Endothelial cell of umbilical vein (primary cell): Measurements from ENCODE around the gene DAB1. TPM values are rescaled to one million over a fixed set of nuclear protein-coding genes. Genes with fewer than 3 reads are reported as not detected.

Source experiments
- BruUV-seq: library from RNA; stranded (reverse); fragments of 400-500 nt; replicated peaks from 2 replicates; lab custom pipeline; 2021; lab: Mats Ljungman, UMichigan
- CTCF ChIA-PET: fragments of 300-600, 350-600 bp; sonication (Branson Sonifier 250); formaldehyde crosslinking; loops from one replicate; lab custom pipeline; 2021; ENCODE audit warnings: antibody characterized with exemption, inconsistent platforms; lab: Charles Lee
- POLR2A ChIA-PET: fragments of 300-600, 350-600 bp; sonication (Branson Sonifier 250); formaldehyde crosslinking; loops from one replicate; lab custom pipeline; 2021; ENCODE audit warnings: antibody characterized with exemption, inconsistent platforms; lab: Charles Lee
- DNase-seq: peaks from one replicate; pipeline ENCODE4 v3.0.0-alpha.2; 2011; ENCODE audit warnings: low read depth, low spot score
- FAIRE-seq: peaks from 2 replicates; lab custom pipeline; 2011; peaks lifted over from hg19 to GRCh38; lab: Jason Lieb, UNC
- H2AFZ ChIP-seq: 2 replicates; pipeline ENCODE4 v1.6.0; 2012; ENCODE audit warnings: low read depth, low read length, control low read depth, inconsistent platforms
- H3K27ac ChIP-seq: 2 replicates; pipeline ENCODE4 v1.5.1; 2011; ENCODE audit warnings: low read depth, mild to moderate bottlenecking, control low read depth, low read length, moderate library complexity; ENCODE audit not compliant: insufficient read depth
- H3K27me3 ChIP-seq, 2 experiments: 2 replicates each; pipeline versions ENCODE4 v1.6.0 to v1.6.1; 2011; ENCODE audit warnings: low read length in 2 of 2, mixed read lengths in 1 of 2; ENCODE audit not compliant: control insufficient read depth in 2 of 2, insufficient read depth in 2 of 2
- H3K36me3 ChIP-seq, 2 experiments: 2 replicates in 1 of 2; 3 replicates in 1 of 2; pipeline ENCODE4 v1.5.1; 2011; ENCODE audit warnings: low read length in 2 of 2, mild to moderate bottlenecking in 1 of 2, moderate library complexity in 1 of 2; ENCODE audit not compliant: control insufficient read depth in 2 of 2, insufficient read depth in 2 of 2; ENCODE audit errors: extremely low read depth in 1 of 2
- H3K4me1 ChIP-seq: 3 replicates; pipeline ENCODE4 v1.5.1; 2011; ENCODE audit warnings: mild to moderate bottlenecking, low read length; ENCODE audit not compliant: control insufficient read depth, insufficient read depth; ENCODE audit errors: extremely low read depth
- H3K4me2 ChIP-seq: 2 replicates; pipeline ENCODE4 v1.6.1; 2011; ENCODE audit warnings: low read length, control low read depth, mixed read lengths; ENCODE audit not compliant: insufficient read depth
- H3K4me3 ChIP-seq, 3 experiments: fragments of 200-600 bp in 1 of 3; sonication (generic), shearing (Covaris generic) in 1 of 3; replicated peaks in 1 of 3; 2 replicates each; pipeline ENCODE4 v1.5.1; 2011 to 2016; ENCODE audit warnings: control low read depth in 3 of 3, low read length in 3 of 3, mild to moderate bottlenecking in 2 of 3, inconsistent platforms in 1 of 3, low read depth in 1 of 3, moderate library complexity in 1 of 3; ENCODE audit not compliant: insufficient read depth in 1 of 3
- H3K79me2 ChIP-seq: 2 replicates; pipeline ENCODE4 v1.6.0; 2012; ENCODE audit warnings: low read length, inconsistent platforms; ENCODE audit not compliant: control insufficient read depth, insufficient read depth
- H3K9ac ChIP-seq: replicated peaks from 2 replicates; pipeline ENCODE3; 2011; ENCODE audit warnings: low read length, control low read depth; ENCODE audit not compliant: insufficient read depth; ENCODE audit errors: extremely low read depth
- H3K9me1 ChIP-seq: replicated peaks from 3 replicates; pipeline ENCODE4 v1.6.0; 2011; ENCODE audit warnings: mild to moderate bottlenecking, low read length; ENCODE audit not compliant: control insufficient read depth, insufficient read depth; ENCODE audit errors: extremely low read depth
- H3K9me3 ChIP-seq: replicated peaks from 2 replicates; pipeline ENCODE4 v1.5.1; 2012; ENCODE audit warnings: low read length, inconsistent platforms; ENCODE audit not compliant: control insufficient read depth, insufficient read depth
- H4K20me1 ChIP-seq: replicated peaks from 2 replicates; pipeline ENCODE3; 2011; ENCODE audit warnings: mild to moderate bottlenecking, low read length; ENCODE audit not compliant: control insufficient read depth, insufficient read depth; ENCODE audit errors: extremely low read depth
- CTCF ChIP-seq, 2 donors: IDR thresholded peaks; 1 replicate in 1 of 2; 2 replicates in 1 of 2; pipeline ENCODE4 v1.5.1; 2011; ENCODE audit warnings: low read length in 2 of 2, mild to moderate bottlenecking in 2 of 2, moderate library complexity in 2 of 2, control low read depth in 1 of 2, inconsistent platforms in 1 of 2, low read depth in 1 of 2; ENCODE audit not compliant: insufficient read depth in 1 of 2; ENCODE audit errors: extremely low read depth in 1 of 2
- EZH2 ChIP-seq: IDR thresholded peaks from 2 replicates; pipeline ENCODE4 v1.6.1; 2012; ENCODE audit warnings: borderline replicate concordance, low read depth, mild to moderate bottlenecking, moderate library complexity, low read length, inconsistent platforms; ENCODE audit not compliant: severe bottlenecking
- FOS ChIP-seq: IDR thresholded peaks from 2 replicates; pipeline ENCODE4 v1.6.1; 2011; ENCODE audit warnings: mild to moderate bottlenecking, low read length, moderate library complexity, borderline replicate concordance; ENCODE audit not compliant: insufficient read depth
- GATA2 ChIP-seq: IDR thresholded peaks from 2 replicates; pipeline ENCODE4 v1.7.0; 2011; ENCODE audit warnings: low read depth, mild to moderate bottlenecking, moderate library complexity, mixed read lengths, low read length; ENCODE audit not compliant: insufficient read length, insufficient read depth
- JUN ChIP-seq: IDR thresholded peaks from 2 replicates; pipeline ENCODE4 v1.6.1; 2011; ENCODE audit warnings: borderline replicate concordance, low read depth; ENCODE audit not compliant: insufficient read length, insufficient read depth
- MAX ChIP-seq: IDR thresholded peaks from 2 replicates; pipeline ENCODE4 v1.6.1; 2011; ENCODE audit not compliant: insufficient read depth, insufficient read length
- MYC ChIP-seq: IDR thresholded peaks from one replicate; pipeline ENCODE4 v1.6.1; 2011; ENCODE audit warnings: mild to moderate bottlenecking, low read depth, low read length
- POLR2A ChIP-seq: IDR thresholded peaks from 2 replicates; pipeline ENCODE4 v1.6.1; 2012; ENCODE audit warnings: low read depth, mild to moderate bottlenecking, control low read depth, low read length
- POLR2AphosphoS5 ChIP-seq: IDR thresholded peaks from 2 replicates; pipeline ENCODE4 v1.6.1; 2012; ENCODE audit warnings: low read depth, mild to moderate bottlenecking, control low read depth, low read length, moderate library complexity; ENCODE audit not compliant: insufficient read depth
- dilution Hi-C: fragments of 300-500 bp; cut with MboI; formaldehyde crosslinking; loops from one replicate; pipeline ENCODE4 v1.15.0; 2019; ENCODE audit warnings: low sequenced_read_pairs; ENCODE audit not compliant: extremely low pct_ligation_motif_present
- intact Hi-C: fragments of 100-400 bp; cut with micrococcal nuclease; formaldehyde crosslinking; loops from one replicate; pipeline ENCODE4 v1.10.0; 2022
- polyA plus RNA-seq, 4 experiments: library from polyadenylated mRNA; depleted of rRNA in 3 of 4; stranded (reverse) in 3 of 4; unstranded in 1 of 4; fragments of >200 nt; gene quantifications; 2 replicates each; pipeline versions ENCODE4 v1.2.1 to v1.2.3, GENCODE V29; 2011 to 2012; ENCODE audit warnings: missing spikeins in 1 of 4
- total RNA-seq: library from RNA; stranded (reverse); gene quantifications from 2 replicates; pipeline ENCODE4 v1.2.3, GENCODE V29; 2021

DAB1 gene
- total and polyA plus RNA-seq, 2 donors (not counting 3 experiments of a cell fraction or from before 2014, with no cell fraction given): not detected

GRCh38 chr1:57142169-57142568, 281.7 kb downstream of the DAB1 start:
- DNase-seq (no peak), FAIRE-seq (no peak)
- Histone ChIP-seq H3K79me2 (no peaks in the 10 kb centered on the region), H2AFZ (no peak overlapping the region), H3K9me3 (no peaks in the 10 kb centered on the region), H3K27me3 (no peaks in the 10 kb centered on the region), H3K9ac (no peak overlapping the region), H3K4me1 (no peaks in the 10 kb centered on the region), H3K4me2 (no peak overlapping the region), H3K4me3 (no peak overlapping the region), H4K20me1 (no peaks in the 10 kb centered on the region), H3K36me3 (no peaks in the 10 kb centered on the region), H3K27ac (no peak overlapping the region), H3K9me1 (no peaks in the 10 kb centered on the region)
- dilution Hi-C loops (no loop called here), intact Hi-C loops (no loop called here)
- no peak for TF ChIP-seq FOS
- TF ChIP-seq MYC: no peak
- TF ChIP-seq CTCF (IDR thresholded peaks at IDR 0.05; ENCODE audit: extremely low read depth in 1 of 2, insufficient read depth in 1 of 2, low read depth in 1 of 2, low read length in 2 of 2): no peak
- TF ChIP-seq POLR2A: no peak
- TF ChIP-seq EZH2: no peak
- TF ChIP-seq GATA2: no peak
- no peak for TF ChIP-seq JUN
- TF ChIP-seq POLR2AphosphoS5: no peak
- no peak for TF ChIP-seq MAX
- ChIA-PET CTCF (no interaction called here), POLR2A (no interaction called here)
- no TSS peak for BruUV-seq
